ENCODE results near the gene KRT17.
"Not testable (repeated sequence)": the region's sequence is repeated elsewhere in the genome, so short reads cannot be mapped to it uniquely, and the experiment has no call there.

Gene KRT17

GRCh38 chr17:41634639-41635038 lies 10.3 kb upstream of the KRT17 start:
- no peak for DNase-seq (ENCODE audit: low read depth)

- no peak for DNase-seq (ENCODE audit: low read depth)
Measured at GRCh38 chr17:41633556-41634199, 9.3 kb upstream of the KRT17 start.

- DNase-seq (ENCODE audit: low read depth) = no peak
Measured at GRCh38 chr17:41632482-41633105, 8.2 kb upstream of the KRT17 start.

- DNase-seq (ENCODE audit: low read depth) = no peak
Measured at GRCh38 chr17:41631898-41632285, 7.5 kb upstream of the KRT17 start.

GRCh38 chr17:41631025-41631897 lies 6.9 kb upstream of the KRT17 start:
- DNase-seq (ENCODE audit: low read depth) = no peak

- no peak for DNase-seq (ENCODE audit: low read depth)
Measured at GRCh38 chr17:41629826-41630670, 5.7 kb upstream of the KRT17 start.

- DNase-seq (ENCODE audit: low read depth) = no peak
Measured at GRCh38 chr17:41629316-41629715, 4.9 kb upstream of the KRT17 start.

GRCh38 chr17:41628621-41629255 lies 4.4 kb upstream of the KRT17 start:
- DNase-seq (ENCODE audit: low read depth) = not testable (repeated sequence)

- DNase-seq (ENCODE audit: low read depth) = not testable (repeated sequence)
Measured at GRCh38 chr17:41628073-41628370, 3.6 kb upstream of the KRT17 start.

GRCh38 chr17:41627316-41628072 lies 3.1 kb upstream of the KRT17 start:
- no peak for DNase-seq (ENCODE audit: low read depth)

- DNase-seq (ENCODE audit: low read depth) = not testable (repeated sequence)
Measured at GRCh38 chr17:41626914-41627295, 2.5 kb upstream of the KRT17 start.

- DNase-seq (ENCODE audit: low read depth) = not testable (repeated sequence)
Measured at GRCh38 chr17:41626028-41626913, 1.9 kb upstream of the KRT17 start.

GRCh38 chr17:41625602-41626001 lies 1.2 kb upstream of the KRT17 start:
- no peak for DNase-seq (ENCODE audit: low read depth)

GRCh38 chr17:41623184-41623861 lies 1.1 kb downstream of the KRT17 start:
- DNase-seq (ENCODE audit: low read depth) = not testable (repeated sequence)

- DNase-seq (ENCODE audit: low read depth) = not testable (repeated sequence)
Measured at GRCh38 chr17:41622340-41623183, 1.8 kb downstream of the KRT17 start.

GRCh38 chr17:41621916-41622315 lies 2.5 kb downstream of the KRT17 start:
- DNase-seq (ENCODE audit: low read depth) = no peak

- not testable (repeated sequence) for DNase-seq (ENCODE audit: low read depth)
Measured at GRCh38 chr17:41621435-41621817, 2.9 kb downstream of the KRT17 start.

Data from stimulated activated CD8-positive, alpha-beta memory T cell treated with anti-CD3 and anti-CD28 coated beads, Interleukin-12 subunit alpha, Interleukin-12 subunit beta, amount 100 ng/mL, for 4 hours (primary cell).